Prostate gland (tissue), 2 donors: Measurements from ENCODE around the gene MLPH. TPM values are rescaled to one million over a fixed set of nuclear protein-coding genes. Genes with fewer than 3 reads are reported as not detected.

Experiments used
- DNase-seq: peaks from one replicate; pipeline ENCODE4 v3.0.0-alpha.2; 2019; ENCODE audit warnings: low spot score
- H3K27ac ChIP-seq, 2 donors: fragments of 200-600 bp; sonication (generic); 2 replicates each; pipeline ENCODE4 v1.5.1; 2017 to 2019
- H3K27me3 ChIP-seq: fragments of 200-600 bp; sonication (generic); replicated peaks from 2 replicates; pipeline ENCODE4 v1.5.1; 2019; ENCODE audit not compliant: insufficient read depth
- H3K36me3 ChIP-seq, 2 donors: fragments of 200-600 bp; sonication (generic); 1 replicate in 1 of 2; 2 replicates in 1 of 2; pipeline versions ENCODE4 v1.5.1 to v1.8.1; 2017 to 2019
- H3K4me1 ChIP-seq: fragments of 200-600 bp; sonication (generic); replicated peaks from 2 replicates; pipeline ENCODE4 v1.5.1; 2019
- H3K4me3 ChIP-seq, 2 donors: fragments of 200-600 bp; sonication (generic); 2 replicates each; pipeline ENCODE4 v1.5.1; 2017 to 2019
- H3K9me3 ChIP-seq: fragments of 200-600 bp; sonication (generic); 2 replicates; pipeline ENCODE4 v1.5.1; 2017
- POLR2A ChIP-seq: fragments of 450-650 bp; IDR thresholded peaks from one replicate; pipeline ENCODE4 v1.6.1; 2016; ENCODE audit warnings: antibody characterized with exemption, mild to moderate bottlenecking
- POLR2AphosphoS5 ChIP-seq: sonication (generic); formaldehyde crosslinking; IDR thresholded peaks from one replicate; pipeline ENCODE4 v1.6.1; 2017; ENCODE audit warnings: antibody characterized with exemption
- WGBS: methylation state at CpG from one replicate; pipeline ENCODE4 v1.1.5; 2018; 5-methylcytosine and 5-hydroxymethylcytosine counted together
- intact Hi-C: fragments of 100-400 bp; cut with DNase I; formaldehyde crosslinking; loops from one replicate; pipeline ENCODE4 v1.14.2; 2022
- total RNA-seq, 2 donors: library from RNA; depleted of rRNA; stranded (reverse); fragments of >200 nt; gene quantifications; one replicate each; pipeline ENCODE4 v1.1.0, GENCODE V29; 2016
- TF ChIP-seq, protein P1 (sequence below), 4 experiments: fragments of 200-600 bp in 2 of 4; fragments of 450-650 bp in 2 of 4; sonication (generic) in 2 of 4; IDR thresholded peaks; 1 replicate in 3 of 4; 2 replicates in 1 of 4; pipeline ENCODE4 v1.5.1; 2016 to 2019; ENCODE audit warnings: antibody characterized with exemption in 4 of 4, mild to moderate bottlenecking in 2 of 4, moderate library complexity in 2 of 4

MLPH gene
- total RNA-seq, 2 donors from 2014 or later: 371 to 393 TPM

GRCh38 chr2:237576974-237577373 is 89.9 kb downstream of the MLPH start:
- H3K27ac ChIP-seq: no peak overlapping the region
- H3K4me1 ChIP-seq: peaks cover 12% of the 10 kb centered on the region
- 98% methylated on average over 9 of the region's 9 CpGs for WGBS
- H3K27me3 ChIP-seq: no peaks in the 10 kb centered on the region
- no peak for DNase-seq
- intact Hi-C loops: loop anchor here (10.0 kb wide), 2 partner anchors 162 to 422 kb away; partner anchors contain the start of gene COL6A3
- H3K36me3 ChIP-seq: no peaks in the 10 kb centered on the region
- H3K4me3 ChIP-seq: no peak overlapping the region
- H3K9me3 ChIP-seq: no peaks in the 10 kb centered on the region
- TF ChIP-seq, protein P1, sequence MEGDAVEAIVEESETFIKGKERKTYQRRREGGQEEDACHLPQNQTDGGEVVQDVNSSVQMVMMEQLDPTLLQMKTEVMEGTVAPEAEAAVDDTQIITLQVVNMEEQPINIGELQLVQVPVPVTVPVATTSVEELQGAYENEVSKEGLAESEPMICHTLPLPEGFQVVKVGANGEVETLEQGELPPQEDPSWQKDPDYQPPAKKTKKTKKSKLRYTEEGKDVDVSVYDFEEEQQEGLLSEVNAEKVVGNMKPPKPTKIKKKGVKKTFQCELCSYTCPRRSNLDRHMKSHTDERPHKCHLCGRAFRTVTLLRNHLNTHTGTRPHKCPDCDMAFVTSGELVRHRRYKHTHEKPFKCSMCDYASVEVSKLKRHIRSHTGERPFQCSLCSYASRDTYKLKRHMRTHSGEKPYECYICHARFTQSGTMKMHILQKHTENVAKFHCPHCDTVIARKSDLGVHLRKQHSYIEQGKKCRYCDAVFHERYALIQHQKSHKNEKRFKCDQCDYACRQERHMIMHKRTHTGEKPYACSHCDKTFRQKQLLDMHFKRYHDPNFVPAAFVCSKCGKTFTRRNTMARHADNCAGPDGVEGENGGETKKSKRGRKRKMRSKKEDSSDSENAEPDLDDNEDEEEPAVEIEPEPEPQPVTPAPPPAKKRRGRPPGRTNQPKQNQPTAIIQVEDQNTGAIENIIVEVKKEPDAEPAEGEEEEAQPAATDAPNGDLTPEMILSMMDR (IDR thresholded peaks at IDR 0.05): no peak
- TF ChIP-seq POLR2AphosphoS5: no peak
- TF ChIP-seq POLR2A: no peak

- no peak overlapping the region for H3K4me3 ChIP-seq
- 87% methylated on average over 10 of the region's 10 CpGs for WGBS
- no peak overlapping the region for H3K27ac ChIP-seq
- no peak for TF ChIP-seq POLR2A
- intact Hi-C loops: loop anchor here (10.0 kb wide), 2 partner anchors 163 to 423 kb away; partner anchors contain the start of gene COL6A3
- H3K9me3 ChIP-seq: no peaks in the 10 kb centered on the region
- no peaks in the 10 kb centered on the region for H3K27me3 ChIP-seq
- peaks cover 11% of the 10 kb centered on the region for H3K4me1 ChIP-seq
- no peak for DNase-seq
- H3K36me3 ChIP-seq: no peaks in the 10 kb centered on the region
Measured at GRCh38 chr2:237577458-237577857, 90.4 kb downstream of the MLPH start.

GRCh38 chr2:237577956-237578870 is 91.2 kb downstream of the MLPH start:
- TF ChIP-seq, protein P1 (IDR thresholded peaks at IDR 0.05): no peak
- TF ChIP-seq POLR2A: no peak
- no peak for TF ChIP-seq POLR2AphosphoS5
- 94% methylated on average over 26 of the region's 26 CpGs for WGBS
- intact Hi-C loops: loop anchor here (10.0 kb wide), 2 partner anchors 163 to 423 kb away; partner anchors contain the start of gene COL6A3

DNA sequence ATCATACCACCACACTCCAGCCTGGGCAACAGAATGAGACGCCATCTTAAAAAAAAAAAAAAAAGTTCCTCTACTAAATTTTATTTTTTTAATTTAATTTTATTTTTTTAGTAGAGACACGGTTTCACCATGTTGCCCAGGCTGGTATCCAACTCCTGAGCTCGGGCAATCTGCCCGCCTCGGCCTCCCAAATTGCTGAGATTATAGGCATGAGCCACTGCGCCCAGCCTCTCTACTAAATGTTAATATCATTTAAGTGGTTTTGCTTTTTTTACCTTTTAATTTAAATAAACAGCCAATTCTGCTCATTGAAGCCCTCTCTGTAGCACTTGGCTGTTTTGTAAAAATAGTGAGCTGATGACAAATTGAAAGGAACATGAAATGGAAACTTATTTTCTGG is 94.3 kb downstream of the MLPH start:
- no peak for DNase-seq
- H3K4me1 ChIP-seq: peaks cover 9% of the 10 kb centered on the region
- peak overlapping the region; percentile 72 to 83 for H3K27ac ChIP-seq
- H3K36me3 ChIP-seq: no peaks in the 10 kb centered on the region
- no peaks in the 10 kb centered on the region for H3K9me3 ChIP-seq
- WGBS: 56% methylated on average over 6 of the region's 6 CpGs
- no peak for TF ChIP-seq POLR2A
- TF ChIP-seq POLR2AphosphoS5: no peak
- TF ChIP-seq, protein P1 (IDR thresholded peaks at IDR 0.05): no peak
- H3K4me3 ChIP-seq: no peak overlapping the region
- no peaks in the 10 kb centered on the region for H3K27me3 ChIP-seq
- intact Hi-C loops: no loop called here

More at GRCh38 chr2:237577956-237578870, 91.2 kb downstream of the MLPH start:
- no peaks in the 10 kb centered on the region for H3K27me3 ChIP-seq
- no peak overlapping the region for H3K4me3 ChIP-seq
- H3K36me3 ChIP-seq: no peaks in the 10 kb centered on the region
- no peak for DNase-seq
- no peaks in the 10 kb centered on the region for H3K9me3 ChIP-seq
- H3K4me1 ChIP-seq: peaks cover 9% of the 10 kb centered on the region
- H3K27ac ChIP-seq: no peak overlapping the region

- Histone ChIP-seq H3K4me3 (peak overlapping the region in 1 of 2 donors; percentile 14), H3K9me3 (no peaks in the 10 kb centered on the region), H3K27me3 (no peaks in the 10 kb centered on the region), H3K4me1 (peaks cover 9% of the 10 kb centered on the region), H3K36me3 (no peaks in the 10 kb centered on the region), H3K27ac (peak overlapping the region; percentile 72 to 83)
- TF ChIP-seq POLR2AphosphoS5 (peak; percentile 75), POLR2A (no peak)
- TF ChIP-seq, protein P1 (IDR thresholded peaks at IDR 0.05): peak in 3 of 4 experiments; percentile 36 to 59 (median 59)
- intact Hi-C loops: no loop called here
- peak; percentile 83 for DNase-seq
- WGBS: 17% methylated on average over 24 of the region's 25 CpGs
Measured at GRCh38 chr2:237581751-237582746, 95.0 kb downstream of the MLPH start.
